ENCODE results near the gene CNOT4.
"Not testable (repeated sequence)": the region's sequence is repeated elsewhere in the genome, so short reads cannot be mapped to it uniquely, and the experiment has no call there.

The CNOT4 gene

DNA sequence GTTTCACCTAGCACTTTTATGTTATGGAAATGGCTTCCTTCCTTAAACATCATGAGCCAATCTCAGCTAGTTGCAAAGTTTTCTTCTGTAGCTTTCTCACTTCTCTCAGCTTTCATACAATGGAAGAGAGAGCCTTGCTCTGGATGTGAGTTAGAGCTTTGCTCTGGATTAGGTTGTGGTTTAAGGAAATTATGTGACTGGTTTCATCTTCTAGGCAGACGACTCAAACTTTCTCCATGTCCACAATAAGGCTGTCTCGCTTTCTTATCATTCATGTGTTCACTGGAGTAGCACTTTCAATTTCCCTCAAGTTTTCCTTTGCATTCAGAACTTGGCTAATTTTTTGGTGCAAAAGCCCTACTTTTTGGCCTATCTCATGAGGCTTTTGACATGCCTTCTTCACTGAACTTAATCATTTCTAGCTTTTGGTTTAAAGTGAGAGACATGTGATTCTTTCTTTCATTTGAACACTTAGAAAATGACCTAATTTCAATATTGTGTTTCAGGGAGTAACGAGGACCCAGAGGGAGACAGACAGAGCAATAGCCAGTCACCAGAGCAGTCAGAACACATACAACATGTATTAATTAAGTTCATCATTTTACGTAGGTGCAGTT is 49.8 kb downstream of the CNOT4 start:
- in situ Hi-C loops (cut with MboI; ENCODE audit: low sequenced_read_pairs), result no loop called here

DNA sequence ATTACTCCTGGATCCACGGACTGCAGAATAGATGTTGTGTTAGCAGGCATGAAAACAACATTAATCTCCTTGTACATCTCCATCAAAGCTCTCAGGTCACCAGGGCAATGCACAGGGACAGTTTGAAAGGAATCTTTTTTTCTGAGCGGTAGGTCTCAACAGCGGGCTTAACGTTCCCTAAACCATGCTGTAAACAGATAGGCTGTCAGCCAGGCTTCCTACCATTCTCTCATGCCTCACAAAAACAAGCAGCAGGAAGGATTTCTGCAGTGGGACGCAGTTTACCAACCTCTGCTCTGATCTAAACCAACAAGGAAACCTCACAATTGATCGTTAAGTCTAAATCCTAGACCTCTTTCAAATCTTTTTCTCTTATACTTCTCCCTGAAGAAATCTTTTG is 50.8 kb downstream of the CNOT4 start:
- in situ Hi-C loops (cut with MboI; ENCODE audit: low sequenced_read_pairs), result no loop called here

- in situ Hi-C loops (cut with MboI; ENCODE audit: low sequenced_read_pairs), result no loop called here
These were observed 55.8 kb downstream of the CNOT4 start for GRCh38 chr7:135454060-135454459.

GRCh38 chr7:135449436-135449835 is 60.5 kb downstream of the CNOT4 start:
- in situ Hi-C loops (cut with MboI; ENCODE audit: low sequenced_read_pairs), result no loop called here

- in situ Hi-C loops (cut with MboI; ENCODE audit: low sequenced_read_pairs), result no loop called here
These were observed 61.1 kb downstream of the CNOT4 start for GRCh38 chr7:135448753-135449152.

GRCh38 chr7:135447748-135448147 is 62.2 kb downstream of the CNOT4 start:
- in situ Hi-C loops (cut with MboI; ENCODE audit: low sequenced_read_pairs), result no loop called here

DNA sequence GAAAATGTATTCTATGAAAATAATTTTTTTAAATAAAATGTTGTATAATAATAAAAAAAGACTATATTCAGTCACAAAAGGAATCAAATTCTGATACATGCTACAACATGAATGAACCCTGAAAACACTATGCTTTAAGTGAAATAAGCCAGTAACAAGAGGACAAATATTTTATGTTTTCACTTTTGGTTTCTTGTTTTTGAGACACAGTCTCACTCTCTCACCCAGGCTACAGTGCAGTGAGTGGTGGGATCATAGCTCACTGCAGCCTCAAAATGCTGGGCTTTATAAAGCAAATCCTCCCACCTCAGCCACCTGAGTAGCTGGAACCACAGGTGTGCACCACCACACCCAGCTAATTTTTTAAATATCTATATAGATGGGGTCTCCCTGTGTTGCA is 64.2 kb downstream of the CNOT4 start:
- in situ Hi-C loops (cut with MboI; ENCODE audit: low sequenced_read_pairs), result no loop called here

- in situ Hi-C loops (cut with MboI; ENCODE audit: low sequenced_read_pairs), result not testable (repeated sequence)
These were observed 64.6 kb downstream of the CNOT4 start for GRCh38 chr7:135445266-135445665.

GRCh38 chr7:135441791-135442190 is 68.1 kb downstream of the CNOT4 start:
- in situ Hi-C loops (cut with MboI; ENCODE audit: low sequenced_read_pairs), result no loop called here

DNA sequence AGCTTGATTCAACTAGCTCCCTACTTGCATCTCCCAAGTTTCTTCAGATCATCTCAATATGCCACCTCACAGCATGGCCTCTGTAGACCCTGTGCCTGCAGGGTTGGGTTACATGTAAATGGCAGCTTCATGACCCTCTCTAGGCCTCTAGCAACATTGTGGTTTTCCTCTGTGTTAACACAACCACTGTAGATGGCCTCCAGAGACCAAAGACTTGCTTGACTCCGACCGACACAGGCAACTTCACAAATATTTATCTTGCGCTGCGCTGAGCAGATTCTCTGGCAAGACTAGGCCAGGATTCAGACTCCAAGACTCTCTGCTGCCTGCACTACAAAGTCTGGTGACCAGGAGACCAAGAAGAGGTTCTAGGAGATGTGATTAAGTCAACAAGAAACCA is 75.9 kb downstream of the CNOT4 start:
- in situ Hi-C loops (cut with MboI; ENCODE audit: low sequenced_read_pairs), result no loop called here

- in situ Hi-C loops (cut with MboI; ENCODE audit: low sequenced_read_pairs), result no loop called here
These were observed 79.3 kb downstream of the CNOT4 start for GRCh38 chr7:135430626-135431025.

GRCh38 chr7:135428879-135429278 is 81.0 kb downstream of the CNOT4 start:
- in situ Hi-C loops (cut with MboI; ENCODE audit: low sequenced_read_pairs), result no loop called here

GRCh38 chr7:135428011-135428410 is 81.9 kb downstream of the CNOT4 start:
- in situ Hi-C loops (cut with MboI; ENCODE audit: low sequenced_read_pairs), result no loop called here

DNA sequence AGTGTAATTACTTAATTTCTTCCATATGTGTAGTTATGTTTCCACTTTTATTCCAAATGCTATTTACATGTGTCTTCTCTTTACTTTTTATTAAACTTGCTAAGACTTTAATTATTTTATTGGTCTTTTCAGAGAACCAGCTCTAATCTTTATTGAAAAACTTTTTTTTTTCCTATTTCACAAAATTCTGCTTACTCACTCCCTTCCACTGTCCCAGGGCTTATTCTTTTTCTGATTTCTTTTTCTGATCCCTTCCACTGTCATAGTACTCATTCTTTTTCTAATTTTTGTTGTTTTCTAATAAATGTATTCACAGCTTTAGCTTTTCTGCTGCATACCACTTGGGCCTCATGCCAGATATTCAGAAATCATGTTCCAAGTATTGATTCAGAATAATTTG is 82.7 kb downstream of the CNOT4 start:
- in situ Hi-C loops (cut with MboI; ENCODE audit: low sequenced_read_pairs), result no loop called here

GRCh38 chr7:135425036-135425435 is 84.9 kb downstream of the CNOT4 start:
- in situ Hi-C loops (cut with MboI; ENCODE audit: low sequenced_read_pairs), result no loop called here

DNA sequence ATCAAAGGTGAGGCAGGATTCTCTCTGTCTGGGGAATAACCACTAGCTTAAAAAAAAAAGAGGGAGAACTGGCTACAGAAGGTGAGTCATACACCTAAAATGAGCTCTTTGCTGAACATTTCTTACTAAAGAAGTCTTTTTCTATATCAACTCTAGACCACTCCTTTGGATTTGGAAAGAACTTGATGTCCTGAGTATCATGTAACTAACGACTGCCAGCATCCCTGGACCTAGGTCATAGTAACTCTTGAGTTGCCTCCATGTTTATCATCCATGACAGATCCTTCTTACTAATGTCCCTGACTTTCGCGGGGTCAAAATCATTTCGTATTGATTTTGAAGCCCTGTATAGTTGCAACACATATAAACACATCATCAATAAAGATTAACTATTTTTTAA is 89.1 kb downstream of the CNOT4 start:
- in situ Hi-C loops (cut with MboI; ENCODE audit: low sequenced_read_pairs), result no loop called here

DNA sequence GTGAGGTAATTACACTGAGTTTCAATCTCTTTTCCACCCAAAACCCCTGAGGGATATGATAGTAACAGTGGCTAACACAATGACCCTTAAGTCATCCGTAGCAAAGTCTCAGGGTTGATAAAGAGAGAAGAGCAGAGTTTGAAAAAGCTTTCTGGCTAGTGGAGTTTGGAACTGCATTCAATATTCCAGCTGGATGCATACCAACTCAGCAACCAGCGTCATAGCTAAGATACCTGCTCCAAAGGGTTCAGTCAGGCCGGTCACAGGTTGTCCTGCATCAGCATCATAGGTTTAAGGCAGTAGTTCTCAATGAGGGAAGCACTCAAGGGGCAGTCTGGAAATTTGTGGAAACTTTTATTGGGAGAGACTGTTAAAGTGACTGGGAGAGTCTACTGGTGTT is 93.5 kb downstream of the CNOT4 start:
- in situ Hi-C loops (cut with MboI; ENCODE audit: low sequenced_read_pairs), result no loop called here

DNA sequence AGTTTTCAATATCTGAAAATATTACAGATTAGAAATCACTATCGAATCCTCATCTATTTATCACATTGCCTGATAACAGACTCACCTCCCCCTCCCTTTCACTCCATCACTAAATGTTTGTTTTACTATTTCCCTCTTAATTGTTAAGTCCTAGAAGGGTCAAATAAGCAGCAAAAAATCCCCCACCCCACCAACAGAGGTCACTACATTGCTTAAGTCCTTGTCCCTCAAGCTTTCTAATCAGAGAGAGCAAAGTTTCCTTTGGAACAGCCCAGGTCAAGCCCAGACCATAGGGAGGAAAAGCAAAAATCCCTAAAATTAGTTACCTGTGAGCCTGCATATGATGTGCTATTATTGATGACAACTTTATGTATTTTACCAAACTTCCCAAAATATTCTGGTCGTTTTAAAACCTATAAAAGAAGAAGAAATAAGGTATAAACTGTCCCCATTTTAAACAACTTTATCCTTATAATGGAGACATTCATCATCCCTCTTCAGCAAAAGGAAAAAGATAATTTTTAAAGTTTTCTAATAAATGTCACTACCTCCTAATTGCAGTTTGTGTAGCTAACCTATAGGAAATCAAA is 95.0 kb downstream of the CNOT4 start:
- in situ Hi-C loops (cut with MboI; ENCODE audit: low sequenced_read_pairs), result no loop called here

DNA sequence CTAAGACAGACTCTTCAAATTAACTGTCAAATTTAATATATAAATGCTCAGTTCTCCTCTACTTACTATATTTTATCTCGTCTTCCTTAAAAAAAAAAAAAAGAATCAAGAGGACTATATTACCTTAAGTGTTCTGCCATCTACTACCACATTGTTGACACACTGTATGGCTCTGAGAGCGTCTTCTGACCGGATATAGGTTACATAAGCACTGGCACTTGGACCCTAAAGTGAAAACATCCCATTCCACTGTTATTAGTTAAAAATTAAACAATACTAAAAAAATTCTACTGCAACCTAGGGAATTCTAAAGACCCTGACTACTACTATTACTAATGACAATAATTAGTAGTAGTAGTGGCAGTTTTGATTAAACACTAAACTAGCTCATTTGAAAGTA is 95.7 kb downstream of the CNOT4 start:
- in situ Hi-C loops (cut with MboI; ENCODE audit: low sequenced_read_pairs), result no loop called here

GRCh38 chr7:135411098-135411497 is 98.8 kb downstream of the CNOT4 start:
- in situ Hi-C loops (cut with MboI; ENCODE audit: low sequenced_read_pairs), result no loop called here

GRCh38 chr7:135410543-135410942 is 99.4 kb downstream of the CNOT4 start:
- in situ Hi-C loops (cut with MboI; ENCODE audit: low sequenced_read_pairs), result no loop called here

DNA sequence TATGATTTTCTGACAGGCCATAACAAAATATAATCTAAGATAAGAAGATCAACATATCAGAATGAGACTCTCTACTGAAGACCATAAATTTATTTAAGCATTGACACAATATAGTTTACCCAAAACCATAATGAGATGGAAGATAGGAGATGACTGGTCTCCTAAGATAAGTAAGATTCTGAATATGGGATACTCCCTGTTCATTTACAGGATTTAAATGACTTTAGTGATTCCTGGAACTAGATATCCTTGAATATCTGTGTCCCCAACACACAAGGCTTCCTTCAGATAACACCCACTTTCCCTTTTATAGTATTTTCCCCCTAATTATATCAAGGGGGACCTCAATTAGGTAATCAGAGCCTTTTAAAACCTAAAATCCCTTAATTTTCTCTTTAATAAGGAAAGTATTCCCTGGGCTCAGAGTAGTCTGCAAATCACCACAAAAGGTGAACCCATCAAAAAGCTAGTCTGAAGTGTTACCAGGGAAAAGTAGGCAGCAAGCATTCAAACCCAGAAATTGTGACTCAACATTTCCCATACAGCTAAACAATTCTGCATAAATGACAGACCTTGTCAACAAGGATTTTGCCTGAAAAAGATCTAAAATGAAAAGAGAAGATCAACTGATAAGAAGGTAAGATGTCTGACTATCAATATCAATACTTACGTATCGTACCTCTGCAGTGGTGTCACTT is 99.9 kb downstream of the CNOT4 start:
- in situ Hi-C loops (cut with MboI; ENCODE audit: low sequenced_read_pairs), result no loop called here

DNA sequence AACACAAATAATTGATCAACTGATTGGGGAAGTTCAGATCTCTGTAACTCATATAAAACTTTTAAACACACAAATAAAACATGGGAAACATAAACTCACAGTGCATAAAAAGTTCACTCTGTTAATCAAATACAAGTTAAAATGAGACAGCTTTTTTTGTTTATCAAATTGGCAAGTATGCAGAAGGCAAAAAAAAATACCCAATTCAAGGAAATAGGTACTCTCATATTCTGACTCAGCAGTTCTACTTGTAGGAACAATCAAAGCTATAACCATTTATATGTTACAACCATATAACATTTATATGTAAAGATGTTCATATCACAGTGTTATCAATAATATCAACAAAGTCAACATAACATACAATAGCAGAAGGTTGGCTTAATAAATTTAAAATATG is 102.0 kb downstream of the CNOT4 start:
- in situ Hi-C loops (cut with MboI; ENCODE audit: low sequenced_read_pairs), result no loop called here
